Measurements from ENCODE around the gene SRP9.

Gene SRP9, protein sequence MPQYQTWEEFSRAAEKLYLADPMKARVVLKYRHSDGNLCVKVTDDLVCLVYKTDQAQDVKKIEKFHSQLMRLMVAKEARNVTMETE

DNA sequence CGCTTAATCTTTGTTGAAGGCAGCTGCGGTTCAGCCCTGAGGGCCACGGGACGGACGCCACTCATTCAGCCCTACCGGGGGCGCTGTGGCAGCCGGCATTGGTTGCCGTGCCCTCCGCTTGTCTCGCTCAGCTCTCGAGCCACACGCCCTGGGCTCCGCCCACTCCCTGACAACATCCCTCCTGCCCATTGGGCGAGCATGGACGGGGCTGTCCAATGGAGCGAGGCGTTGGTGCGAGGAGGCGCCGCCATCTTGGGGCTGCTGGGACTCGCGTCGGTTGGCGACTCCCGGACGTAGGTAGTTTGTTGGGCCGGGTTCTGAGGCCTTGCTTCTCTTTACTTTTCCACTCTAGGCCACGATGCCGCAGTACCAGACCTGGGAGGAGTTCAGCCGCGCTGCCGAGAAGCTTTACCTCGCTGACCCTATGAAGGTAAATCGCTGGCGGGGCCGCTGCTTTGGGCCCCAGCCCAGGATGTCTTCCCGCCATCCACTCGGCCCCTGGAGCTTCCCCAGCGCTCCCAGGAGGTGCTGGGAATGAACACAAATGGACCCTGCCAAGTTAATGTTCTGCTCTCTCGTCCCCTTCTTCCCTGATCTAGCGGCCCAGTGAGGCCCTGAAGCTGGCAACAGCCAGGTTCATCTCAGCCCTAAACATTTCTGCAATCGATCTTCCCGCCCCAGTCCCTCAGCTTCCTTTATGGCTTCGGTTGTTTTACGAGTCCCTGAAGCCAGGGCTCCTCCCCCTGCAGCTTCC lies at the start of gene SRP9:
TSS of gene SRP9 (plus strand) at position 244 of the 754 bp plus-strand sequence. CDS start at position 359, 115 bp downstream.
- peak within 1 kb of the TSS; percentile 78 for H3K4me3 ChIP-seq (ENCODE audit: low read depth, low read length)
- TF ChIP-seq, protein P1, sequence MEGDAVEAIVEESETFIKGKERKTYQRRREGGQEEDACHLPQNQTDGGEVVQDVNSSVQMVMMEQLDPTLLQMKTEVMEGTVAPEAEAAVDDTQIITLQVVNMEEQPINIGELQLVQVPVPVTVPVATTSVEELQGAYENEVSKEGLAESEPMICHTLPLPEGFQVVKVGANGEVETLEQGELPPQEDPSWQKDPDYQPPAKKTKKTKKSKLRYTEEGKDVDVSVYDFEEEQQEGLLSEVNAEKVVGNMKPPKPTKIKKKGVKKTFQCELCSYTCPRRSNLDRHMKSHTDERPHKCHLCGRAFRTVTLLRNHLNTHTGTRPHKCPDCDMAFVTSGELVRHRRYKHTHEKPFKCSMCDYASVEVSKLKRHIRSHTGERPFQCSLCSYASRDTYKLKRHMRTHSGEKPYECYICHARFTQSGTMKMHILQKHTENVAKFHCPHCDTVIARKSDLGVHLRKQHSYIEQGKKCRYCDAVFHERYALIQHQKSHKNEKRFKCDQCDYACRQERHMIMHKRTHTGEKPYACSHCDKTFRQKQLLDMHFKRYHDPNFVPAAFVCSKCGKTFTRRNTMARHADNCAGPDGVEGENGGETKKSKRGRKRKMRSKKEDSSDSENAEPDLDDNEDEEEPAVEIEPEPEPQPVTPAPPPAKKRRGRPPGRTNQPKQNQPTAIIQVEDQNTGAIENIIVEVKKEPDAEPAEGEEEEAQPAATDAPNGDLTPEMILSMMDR (IDR thresholded peaks at IDR 0.05; ENCODE audit: low read depth, low read length, missing control alignments) = peak; percentile 90
- DNase-seq (ENCODE audit: low read depth) = peak; percentile 96

DNA sequence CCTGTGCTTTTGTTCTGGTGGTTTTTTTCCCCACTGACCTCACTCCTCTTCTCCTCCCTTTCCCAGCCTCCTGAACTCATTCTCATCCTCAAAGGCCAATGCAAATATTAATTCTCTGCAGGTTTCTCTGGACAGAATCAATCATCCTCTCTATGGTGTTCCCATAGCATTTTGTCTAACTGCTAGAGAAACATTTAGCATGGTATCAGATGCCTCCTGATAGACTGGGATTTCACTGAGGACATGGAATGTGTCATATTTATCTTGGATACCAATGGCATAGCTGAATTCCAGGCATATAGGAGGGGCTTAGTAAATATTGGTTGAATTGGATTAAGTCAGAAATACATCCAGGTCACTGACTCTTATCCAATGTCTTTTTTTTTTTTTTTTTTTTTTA lies 46.1 kb upstream of the SRP9 start:
- TF ChIP-seq, protein P1 (IDR thresholded peaks at IDR 0.05; ENCODE audit: low read depth, low read length, missing control alignments) = no peak
- no peak for DNase-seq (ENCODE audit: low read depth)
- no peak overlapping the region for H3K4me3 ChIP-seq (ENCODE audit: low read depth, low read length)

DNA sequence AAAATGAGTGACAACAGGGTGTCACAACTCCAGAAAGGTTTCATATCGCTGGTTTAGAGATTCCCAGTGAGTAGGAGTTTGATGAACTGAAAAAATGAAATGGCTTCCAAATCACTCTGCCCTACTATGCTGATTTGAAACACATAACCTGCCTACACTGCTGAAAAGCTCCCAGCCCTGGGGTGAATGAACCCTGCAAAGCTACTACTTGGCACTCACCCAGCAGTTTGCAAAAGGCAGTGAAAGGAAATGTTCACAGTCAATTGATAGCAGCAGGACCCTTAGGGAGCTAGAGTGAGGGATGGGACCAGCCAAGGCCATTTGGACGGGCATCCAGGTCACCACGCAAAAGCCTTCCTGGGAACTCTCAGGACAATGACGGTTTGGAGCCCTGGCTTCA lies 44.4 kb upstream of the SRP9 start:
- TF ChIP-seq, protein P1 (IDR thresholded peaks at IDR 0.05; ENCODE audit: low read depth, low read length, missing control alignments) = no peak
- DNase-seq (ENCODE audit: low read depth) = no peak
- no peak overlapping the region for H3K4me3 ChIP-seq (ENCODE audit: low read depth, low read length)

DNA sequence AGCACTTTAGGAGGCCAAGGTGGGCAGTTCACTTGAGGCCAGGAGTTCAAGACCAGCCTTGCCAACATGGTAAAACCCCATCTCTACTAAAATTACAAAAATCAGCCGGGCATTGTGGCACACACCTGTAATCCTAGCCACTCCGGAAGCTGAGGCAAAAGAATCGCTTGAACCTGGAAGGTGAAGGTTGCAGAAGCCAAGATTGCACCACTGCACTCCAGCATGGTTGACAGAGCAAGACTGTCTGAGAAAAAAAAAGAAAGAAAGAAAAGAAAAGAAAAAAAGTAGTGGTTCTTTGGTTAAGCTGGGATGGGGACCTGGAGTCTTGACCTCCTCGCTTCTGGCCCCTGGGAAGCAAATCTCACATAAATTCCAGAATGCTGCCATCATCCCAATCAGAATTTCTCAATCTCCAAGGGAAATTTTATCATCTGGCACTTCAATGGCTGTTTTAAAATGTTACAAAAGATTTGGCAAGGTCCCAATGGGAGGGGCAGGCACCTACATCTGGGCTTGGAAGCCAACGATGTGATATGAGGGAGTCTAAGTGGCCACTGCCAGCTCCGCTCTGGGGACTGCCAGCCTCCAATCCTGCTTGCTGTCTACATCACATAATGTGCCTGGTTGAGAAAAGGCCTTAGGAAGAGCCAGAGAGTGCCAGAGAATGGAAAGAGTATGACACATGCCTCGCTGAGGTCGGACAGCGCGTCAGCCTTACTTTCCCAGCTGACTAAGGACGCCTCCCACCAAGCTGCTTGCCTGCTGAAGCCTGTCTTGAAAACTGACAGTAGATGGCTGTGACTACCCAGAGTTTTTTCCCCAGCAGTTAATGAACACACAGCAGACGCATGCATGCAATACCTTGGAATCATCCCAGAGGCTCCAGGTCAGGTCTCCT lies 42.1 kb upstream of the SRP9 start:
- H3K4me3 ChIP-seq (ENCODE audit: low read depth, low read length) = no peak overlapping the region
- TF ChIP-seq, protein P1 (IDR thresholded peaks at IDR 0.05; ENCODE audit: low read depth, low read length, missing control alignments) = no peak
- no peak for DNase-seq (ENCODE audit: low read depth)

DNA sequence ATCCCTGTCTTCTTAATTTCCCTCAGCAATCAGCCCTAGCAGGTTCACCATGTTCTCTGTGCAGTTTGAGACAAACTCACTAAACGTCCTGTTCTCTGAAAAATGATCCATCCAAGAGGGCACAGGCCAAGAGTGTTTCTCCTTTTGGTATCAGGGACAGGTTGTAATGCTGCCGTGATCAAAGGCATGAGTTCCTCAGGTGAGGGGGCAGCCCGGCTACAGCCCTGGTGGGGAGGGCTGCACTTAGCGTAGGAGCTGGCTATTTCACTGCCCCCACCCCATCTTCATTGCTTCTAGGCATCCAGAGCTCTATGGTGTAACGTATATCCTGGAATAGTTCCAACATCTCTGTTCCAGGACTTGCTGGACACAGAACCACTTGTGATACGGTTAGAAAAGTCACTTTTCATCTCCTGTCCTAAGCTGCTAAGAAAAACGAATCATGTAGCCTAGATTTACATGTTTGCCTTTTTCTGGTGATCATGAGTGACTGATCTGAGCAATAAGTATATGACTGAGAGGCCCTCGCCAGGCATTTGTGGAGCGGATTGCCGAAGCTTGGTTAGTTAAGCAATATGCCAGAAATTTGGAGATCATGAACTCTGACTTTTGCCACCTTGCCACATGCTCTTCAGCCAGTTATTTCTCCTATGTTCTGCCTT lies 41.1 kb upstream of the SRP9 start:
- no peak for DNase-seq (ENCODE audit: low read depth)
- no peak overlapping the region for H3K4me3 ChIP-seq (ENCODE audit: low read depth, low read length)
- TF ChIP-seq, protein P1 (IDR thresholded peaks at IDR 0.05; ENCODE audit: low read depth, low read length, missing control alignments) = no peak

DNA sequence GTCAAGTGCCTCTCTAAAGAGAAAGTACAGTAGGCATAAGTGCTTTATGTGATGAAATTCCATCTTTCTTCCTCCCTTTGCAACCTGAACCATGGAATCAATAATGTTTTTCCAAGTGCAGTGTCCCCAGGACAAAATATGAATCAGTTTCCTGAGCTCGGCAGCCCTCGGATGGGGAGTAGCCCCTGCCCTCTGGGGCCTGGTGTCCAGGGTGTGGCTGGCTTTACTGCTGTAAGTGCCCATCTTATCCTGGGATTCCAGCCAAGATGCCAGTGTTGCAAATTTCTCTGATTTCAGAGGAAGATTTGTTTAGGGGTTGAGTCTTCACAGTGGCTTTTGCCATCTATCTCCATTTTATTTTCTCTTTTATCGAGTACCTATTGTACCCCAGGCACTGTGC lies 40.5 kb upstream of the SRP9 start:
- TF ChIP-seq, protein P1 (IDR thresholded peaks at IDR 0.05; ENCODE audit: low read depth, low read length, missing control alignments) = no peak
- H3K4me3 ChIP-seq (ENCODE audit: low read depth, low read length) = no peak overlapping the region
- no peak for DNase-seq (ENCODE audit: low read depth)
